Activated gamma-delta T cell treated with anti-CD3 and anti-CD28 coated beads, Interleukin-2, amount 50 U/mL, for 16 hours (primary cell): ENCODE results near the gene ANTXR2.

ENCODE experiments used
- DNase-seq: peaks from one replicate; pipeline ENCODE4 v3.0.0-alpha.2; 2020; ENCODE audit warnings: low read depth

ANTXR2 gene

DNA sequence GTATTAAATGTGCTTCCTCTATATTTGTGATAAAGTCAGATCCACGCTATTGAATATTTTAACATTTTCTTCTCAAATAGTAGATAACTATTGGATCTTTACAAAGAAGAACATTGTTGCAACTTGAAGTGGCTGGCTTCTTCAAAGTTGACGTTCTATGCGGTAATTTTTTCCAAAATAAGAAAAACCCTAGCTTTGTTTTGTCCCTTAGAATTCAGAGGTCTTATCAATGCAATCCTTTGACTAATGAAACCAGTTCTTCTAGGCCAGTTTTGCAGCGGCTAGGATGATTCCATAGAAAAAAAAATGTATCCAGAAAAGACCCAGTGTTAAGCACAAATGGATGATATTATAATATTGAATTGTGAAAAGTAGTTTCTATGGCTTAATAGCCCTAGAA lies 89.6 kb downstream of the ANTXR2 start:
- DNase-seq, result no peak

DNA sequence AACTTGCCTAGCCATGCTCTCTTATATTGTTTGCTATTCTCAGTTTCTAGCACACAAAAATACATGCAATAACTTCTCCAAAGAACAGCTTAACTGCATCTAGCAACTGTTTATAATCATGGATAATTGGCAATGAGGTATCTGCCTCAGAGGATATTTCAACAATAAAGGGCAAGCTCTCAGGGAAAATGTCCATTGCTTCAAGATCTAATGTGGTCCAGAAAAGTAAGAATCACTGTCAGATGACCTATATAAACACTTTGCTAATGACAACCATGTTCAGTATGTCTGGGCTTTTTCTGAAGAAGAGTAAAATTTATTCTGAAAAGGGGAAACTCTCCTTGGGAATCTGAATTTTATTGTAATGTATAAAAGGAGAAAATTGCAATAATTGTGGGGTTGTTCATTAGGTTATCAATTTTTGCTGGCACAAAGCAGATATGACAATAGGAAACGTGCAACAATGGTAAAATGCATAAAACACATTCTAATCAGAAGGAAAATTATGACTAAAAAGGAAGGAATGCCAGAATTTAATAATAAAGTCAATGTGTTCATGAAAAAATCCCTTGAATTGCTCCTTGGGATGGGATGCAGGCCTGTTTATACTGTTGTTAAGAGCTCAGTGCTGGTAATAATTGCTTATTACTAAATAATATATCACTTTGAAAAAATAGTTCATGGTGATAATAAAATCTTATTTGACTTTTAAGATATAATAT lies 90.3 kb downstream of the ANTXR2 start:
- DNase-seq, result no peak

DNA sequence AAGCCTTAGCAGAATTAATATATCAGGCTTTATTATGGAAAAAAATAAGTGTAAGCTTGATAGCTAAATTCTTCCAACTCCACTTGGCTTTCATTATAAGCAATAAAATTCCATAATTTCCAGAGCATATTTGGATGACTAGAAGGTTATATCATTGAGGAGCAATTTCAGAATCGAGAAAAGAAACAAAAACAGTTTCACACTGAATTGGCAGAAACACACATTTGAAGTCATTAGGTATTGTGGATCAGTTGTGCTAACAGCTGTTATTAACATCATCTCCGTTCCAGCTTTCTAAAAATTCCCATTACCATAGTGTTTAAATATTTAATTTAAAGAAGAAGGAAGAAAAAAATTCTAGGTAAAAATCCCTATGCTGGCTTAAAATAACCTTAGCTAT lies 92.6 kb downstream of the ANTXR2 start:
- DNase-seq, result no peak

DNA sequence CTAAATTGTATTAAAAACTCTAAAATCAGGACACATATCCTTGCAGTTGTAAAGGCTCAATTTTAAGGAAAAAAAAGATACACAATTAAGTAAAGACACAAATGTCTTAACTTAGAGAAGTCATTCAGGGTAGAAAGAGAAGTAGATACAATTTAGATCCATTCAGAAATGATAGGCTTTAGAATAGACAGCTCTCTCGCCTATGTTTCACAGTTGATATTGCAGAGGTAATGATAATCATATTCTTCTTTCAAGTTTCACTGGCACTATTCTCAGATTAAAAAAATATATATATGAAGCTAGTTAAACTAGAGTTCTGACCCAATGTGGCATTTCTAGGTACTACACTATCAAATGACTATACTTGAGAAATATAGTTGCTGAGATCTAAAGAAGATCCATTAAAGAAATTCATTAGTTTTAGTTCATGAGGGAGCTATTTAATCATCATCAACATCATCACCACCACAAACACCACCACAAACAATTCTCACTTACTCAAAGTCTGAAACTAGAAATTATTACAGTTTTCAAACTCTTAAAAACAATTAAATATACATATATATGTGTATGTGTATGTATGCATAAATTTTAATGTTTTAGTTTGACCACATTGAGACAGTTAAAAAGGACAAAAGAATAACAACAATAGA lies 93.1 kb downstream of the ANTXR2 start:
- DNase-seq, result no peak

DNA sequence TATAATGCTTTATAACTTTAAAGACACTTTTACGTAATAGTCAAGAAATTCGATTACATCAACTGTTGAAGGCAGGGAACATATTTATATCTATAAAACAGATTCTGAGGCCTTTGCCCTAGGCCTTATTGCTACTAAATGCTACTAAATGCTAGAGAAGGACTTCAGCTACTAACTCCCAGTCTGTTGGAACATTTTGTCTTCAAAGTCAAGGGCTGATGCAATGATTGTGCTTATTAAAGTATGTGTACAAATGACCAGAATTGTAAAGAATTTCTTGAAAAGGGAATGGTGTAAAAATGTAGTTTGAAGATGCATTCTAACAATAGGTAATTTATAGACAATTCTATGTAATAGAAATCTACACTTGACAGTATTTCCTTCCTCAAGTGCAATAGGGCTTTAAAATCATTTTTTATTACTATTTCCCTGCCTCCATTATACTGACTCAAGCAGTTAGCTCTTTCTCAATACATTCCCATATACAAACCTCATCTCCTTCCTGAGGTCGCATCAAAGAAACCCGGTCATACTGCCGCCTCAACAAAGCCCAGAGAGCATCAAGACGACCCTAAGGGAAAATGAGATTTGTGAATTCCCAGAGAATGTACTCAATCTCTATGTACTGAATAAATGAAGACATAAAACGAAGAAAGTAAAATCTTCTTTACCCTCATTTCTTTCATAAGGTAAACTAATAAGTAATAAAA lies 95.7 kb downstream of the ANTXR2 start:
- no peak for DNase-seq

DNA sequence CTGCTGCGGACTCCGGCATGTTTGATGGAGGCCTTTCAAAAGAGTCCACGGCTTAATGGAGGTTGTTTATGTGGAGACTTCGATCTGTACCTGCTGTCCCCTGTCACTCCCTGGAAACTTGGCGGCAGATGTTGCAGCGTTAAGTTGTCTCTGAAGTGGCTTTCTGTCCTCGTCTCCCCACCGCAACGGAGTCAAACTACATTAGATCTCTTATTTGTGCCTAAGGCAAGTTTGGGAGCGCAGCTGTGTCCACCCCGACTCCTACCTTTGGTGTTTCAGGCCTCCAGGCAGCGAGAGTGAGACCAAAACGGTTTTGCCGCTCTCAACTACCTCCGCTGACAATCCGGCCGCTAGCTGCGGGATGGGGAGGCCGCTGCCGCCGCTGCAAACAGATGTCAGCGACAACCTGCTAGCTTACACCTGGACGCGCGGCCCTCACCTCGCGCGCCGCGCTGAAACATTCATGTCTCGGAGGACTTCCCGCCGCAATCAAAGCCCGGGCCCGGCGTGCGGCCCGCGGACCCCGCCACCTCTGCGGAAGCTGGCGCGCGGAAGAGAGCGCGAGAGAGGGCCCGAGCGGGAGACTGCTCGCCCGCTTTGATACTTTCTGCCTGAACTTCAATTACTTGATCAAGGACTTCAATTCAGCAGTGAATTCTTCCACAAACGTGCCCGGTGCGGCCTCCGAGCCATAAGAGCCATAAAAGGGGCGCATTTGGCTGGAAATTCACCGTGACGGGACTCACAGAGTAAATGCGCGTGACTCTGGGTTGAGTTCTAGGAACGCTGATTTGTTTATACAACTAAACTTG lies 108.4 kb downstream of the ANTXR2 start:
- DNase-seq, result no peak

DNA sequence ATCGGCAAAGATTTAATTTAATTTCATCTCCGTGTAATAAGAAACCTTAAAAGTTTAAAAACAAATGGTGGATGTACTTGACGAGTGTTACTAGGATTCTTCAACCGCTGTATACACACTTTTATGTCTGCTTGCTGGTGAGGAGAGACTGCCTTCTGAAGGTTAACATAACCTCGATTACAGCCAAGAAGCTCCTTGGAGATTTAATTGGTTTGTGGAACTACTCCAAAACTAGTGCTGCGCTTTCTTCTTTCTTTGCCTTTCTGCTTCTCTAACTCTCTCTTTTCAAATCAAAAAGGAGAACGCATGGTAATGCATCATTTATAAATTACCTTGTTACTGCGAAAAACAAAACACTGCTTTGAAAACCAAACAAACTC lies 109.0 kb downstream of the ANTXR2 start:
- DNase-seq, result no peak

DNA sequence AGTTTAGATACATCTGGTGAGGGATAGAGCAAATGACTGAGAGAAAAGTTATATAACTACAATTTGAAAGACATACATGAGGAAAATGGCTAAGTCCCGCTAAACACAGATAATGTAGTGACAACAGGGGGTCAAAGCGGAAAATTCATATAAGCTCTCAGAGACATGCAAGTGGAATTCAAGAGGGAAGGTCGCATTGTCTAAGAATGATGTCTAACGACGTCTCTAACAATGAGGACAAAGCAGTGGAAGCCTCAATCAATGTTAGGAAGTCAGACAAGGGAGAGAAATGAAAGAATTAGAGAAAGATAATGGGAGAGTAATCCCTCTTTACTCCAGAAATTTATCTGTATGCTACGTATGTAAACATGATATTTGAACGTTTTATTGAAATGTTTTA lies 113.4 kb downstream of the ANTXR2 start:
- no peak for DNase-seq

DNA sequence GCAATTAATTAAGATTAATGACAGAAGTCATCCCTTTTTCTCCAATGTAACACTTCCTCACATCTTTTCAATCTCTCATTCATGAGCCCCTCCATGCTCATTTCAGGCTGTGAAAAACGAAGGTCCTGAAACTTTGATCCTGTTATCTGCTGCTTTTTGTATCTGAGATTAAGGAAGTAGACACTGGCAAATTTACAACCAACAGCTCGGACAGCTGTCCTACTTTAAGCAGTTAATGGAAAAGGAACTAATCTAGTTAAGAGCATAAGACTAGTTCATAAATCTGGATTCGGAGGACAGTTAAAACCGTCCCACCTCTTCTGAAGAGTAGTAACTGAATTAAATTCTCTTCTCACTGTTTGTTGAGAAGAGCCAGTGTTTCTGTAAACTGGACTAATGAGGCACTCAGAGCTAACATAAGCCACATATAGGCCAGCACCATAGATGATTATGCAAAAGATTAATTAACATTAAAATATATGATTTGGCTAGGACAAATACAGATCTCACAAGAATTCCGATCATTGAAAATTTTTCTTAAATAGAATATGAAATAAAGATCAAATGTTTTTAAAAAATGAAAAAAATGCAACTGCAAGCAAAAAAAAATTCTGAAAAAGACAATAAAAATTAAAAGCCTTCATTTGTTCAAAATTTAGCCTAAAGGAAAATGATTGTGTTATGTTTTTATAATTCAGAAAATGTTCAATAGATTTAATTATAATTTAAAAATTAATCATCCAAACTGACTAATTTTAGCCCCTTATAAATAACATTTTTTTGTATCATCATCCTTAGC lies 114.4 kb downstream of the ANTXR2 start:
- DNase-seq, result no peak

DNA sequence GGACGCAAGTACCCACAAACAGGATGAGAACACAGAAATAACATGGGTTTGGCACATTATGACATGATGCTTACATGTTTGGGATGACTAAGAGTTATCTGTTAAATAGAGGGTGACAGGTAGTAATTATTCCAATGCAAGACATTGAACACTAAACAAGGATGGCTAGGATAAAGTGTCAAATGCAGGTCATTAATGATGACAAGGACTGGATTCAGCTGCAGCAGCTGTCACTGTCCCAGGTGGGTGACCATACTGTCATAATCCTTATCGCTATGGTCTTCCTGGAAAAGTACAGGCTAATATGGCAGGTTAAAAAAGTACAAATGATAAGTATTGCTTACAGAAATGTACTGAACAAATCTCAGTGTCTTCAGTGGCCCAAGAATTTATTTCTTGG lies 123.9 kb downstream of the ANTXR2 start:
- no peak for DNase-seq

DNA sequence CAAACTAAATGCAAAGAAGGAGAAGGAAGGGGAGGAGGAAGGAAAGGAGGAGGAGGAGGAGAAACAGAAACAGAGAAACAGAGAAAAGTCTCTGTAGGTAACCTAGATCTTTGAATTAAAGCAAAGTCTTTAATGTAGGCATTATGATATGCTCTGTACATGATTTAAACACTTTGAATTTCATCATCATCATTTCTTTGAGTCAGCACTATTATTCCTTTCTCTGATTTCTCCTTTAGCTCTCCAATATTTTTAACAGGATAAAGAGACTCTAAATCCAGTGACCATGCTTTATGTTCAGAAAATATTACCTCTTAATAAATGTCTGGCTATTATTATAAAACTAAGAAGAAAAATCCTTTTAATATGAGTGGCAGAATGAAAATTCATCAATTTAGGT lies 124.3 kb downstream of the ANTXR2 start:
- DNase-seq, result no peak

DNA sequence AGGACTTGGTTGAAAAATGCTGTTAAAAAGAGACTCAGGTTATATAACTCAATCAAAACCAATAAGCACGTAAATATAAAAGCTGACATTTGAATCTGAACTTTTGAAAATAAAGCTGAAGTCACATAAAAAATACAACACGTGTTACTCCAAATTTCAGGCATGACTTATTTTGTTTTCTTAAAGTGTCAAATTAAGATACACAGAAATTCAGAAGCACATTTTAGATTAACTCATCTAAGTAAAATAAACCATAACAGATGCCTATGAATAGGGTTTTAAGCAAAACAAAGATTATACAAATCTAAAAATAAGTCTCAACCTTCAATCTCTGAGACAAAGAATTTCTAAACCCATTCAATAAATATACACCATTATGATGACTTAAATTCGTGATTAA lies 124.8 kb downstream of the ANTXR2 start:
- DNase-seq, result no peak

DNA sequence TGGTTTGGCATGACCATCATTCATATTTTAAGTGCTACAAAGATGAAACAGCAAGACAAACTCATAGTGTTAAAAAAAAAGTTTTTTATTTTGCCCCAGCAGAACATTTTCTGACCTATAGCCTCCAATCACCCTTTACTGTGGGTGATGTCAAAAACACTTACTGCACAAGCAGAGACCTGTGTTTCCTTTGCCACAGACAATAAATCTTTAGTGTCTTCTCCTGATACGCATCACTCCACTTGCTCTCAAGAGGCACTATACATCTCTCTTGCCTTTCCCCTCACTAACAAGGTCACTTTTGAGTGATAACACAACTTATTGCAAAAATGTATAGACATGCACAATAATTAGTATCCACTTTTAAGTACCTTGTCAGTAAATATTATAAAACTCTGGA lies 125.6 kb downstream of the ANTXR2 start:
- DNase-seq, result no peak

DNA sequence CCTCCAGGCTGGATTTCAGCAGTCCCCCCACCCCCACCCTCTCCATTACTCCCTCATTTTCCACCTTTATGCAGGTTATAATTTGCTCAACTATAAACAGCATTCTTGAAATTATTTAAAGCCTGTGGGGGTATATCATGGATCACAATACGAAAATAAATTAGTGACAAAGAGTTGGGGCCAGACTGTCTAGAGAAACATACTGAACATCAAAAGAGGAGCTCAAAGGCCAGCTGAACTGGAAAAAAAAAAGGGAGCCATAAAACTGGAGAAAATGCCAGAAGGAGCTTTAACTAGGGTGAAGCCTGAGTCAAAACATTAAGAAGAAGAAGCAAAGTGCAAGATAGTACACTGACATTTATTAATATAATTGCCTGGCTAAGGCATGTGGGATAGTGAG lies 137.8 kb downstream of the ANTXR2 start:
- no peak for DNase-seq

DNA sequence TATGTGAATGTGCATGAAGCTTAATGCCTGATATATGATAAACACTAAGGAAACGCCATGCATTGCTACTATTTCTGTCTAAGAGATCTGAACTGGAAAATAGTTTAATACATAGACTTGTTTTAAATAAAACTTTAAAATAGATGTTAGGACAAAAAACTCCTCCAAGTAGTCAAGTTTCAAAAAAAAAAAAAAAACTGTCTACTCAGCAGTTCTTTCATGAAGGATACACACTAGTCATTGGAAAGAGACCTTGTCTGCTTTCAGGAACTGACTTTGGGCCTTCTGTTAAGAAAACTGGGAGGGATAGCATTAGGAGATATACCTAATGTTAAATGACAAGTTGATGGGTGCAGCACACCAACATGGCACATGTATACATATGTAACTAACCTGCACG lies 138.4 kb downstream of the ANTXR2 start:
- DNase-seq, result no peak

DNA sequence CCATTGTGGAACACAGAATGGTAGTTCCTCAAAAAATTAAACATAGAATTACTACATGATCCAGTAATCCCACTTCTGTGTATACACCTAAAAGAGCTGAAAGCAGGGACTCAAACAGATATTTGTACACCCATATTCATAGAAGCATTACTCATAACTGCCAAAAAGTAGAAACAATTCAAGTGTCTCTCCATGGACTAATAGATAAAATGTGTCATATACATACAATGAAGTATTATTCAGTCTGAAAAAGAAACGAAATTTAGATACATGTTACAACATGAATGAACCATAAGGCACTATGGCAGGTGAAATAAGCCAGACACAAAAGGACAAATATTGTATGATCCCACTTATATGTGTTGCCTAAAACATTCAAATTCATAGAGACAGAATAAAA lies 145.1 kb downstream of the ANTXR2 start:
- no peak for DNase-seq

DNA sequence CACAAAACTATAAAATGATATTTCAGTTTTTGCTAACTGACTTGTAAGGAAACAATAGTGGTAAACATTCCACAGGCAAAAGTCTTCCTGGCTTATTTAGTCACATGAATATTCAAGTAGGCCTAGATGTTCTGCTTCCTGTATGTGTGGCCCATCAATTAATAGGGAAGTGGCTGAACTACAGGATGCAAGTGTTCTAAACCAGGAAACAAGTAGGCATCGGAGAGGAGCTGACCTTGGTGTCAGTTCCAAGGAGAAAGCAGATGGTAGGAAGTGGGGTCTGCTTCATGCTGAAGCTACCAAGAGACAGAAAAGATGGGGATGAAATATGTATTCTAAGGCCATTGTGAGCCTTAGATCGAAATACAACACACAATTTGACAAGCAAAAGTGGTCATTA lies 149.7 kb downstream of the ANTXR2 start:
- no peak for DNase-seq

DNA sequence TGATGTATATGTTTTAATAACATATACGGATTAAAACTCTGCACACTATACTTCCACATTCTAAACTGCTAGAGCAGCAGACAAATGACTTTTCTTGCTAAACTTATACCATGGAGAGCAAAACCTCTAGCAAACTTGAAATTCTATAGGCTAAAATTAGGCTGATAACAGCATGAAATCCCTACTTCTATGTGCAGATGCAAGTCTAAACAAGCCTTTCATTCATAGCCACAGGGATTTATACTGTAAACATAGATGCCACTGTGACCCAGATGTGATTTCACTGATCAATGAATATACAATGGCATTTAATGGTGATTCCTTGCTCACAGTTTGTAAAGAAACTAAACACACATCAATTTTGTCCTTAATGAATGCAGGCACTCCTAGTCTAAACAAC lies 151.0 kb downstream of the ANTXR2 start:
- no peak for DNase-seq

DNA sequence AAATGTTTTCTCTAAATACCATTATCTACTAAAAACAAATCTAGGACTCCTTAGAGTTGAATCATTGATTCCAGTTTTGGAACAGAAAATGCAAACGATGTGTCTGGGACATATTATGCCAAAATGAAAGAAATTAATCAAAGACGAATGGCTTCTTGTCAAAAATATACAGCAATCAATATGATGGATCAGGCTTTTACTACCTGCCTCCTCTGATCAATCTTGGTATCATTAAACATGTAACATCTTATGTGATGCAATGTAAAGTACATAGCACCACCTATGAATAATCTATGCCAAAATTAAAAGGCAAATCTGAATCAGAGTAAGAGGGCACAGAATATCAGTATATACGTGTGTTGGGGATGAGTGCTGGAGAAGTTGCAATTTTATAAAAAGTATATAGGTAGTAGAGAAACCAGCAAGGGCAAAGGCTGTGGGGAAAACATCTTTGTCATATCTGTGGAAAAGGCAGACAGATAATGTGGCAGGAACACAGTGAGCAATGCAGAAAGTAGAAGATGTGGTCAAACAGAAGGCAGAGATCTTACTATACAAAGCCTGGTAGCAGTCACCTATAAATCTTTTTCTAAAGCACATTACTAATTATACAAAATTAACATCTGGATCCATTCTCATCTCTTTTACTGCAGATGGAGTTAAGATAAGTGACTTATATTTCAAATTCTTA lies 152.7 kb downstream of the ANTXR2 start:
- DNase-seq, result no peak

DNA sequence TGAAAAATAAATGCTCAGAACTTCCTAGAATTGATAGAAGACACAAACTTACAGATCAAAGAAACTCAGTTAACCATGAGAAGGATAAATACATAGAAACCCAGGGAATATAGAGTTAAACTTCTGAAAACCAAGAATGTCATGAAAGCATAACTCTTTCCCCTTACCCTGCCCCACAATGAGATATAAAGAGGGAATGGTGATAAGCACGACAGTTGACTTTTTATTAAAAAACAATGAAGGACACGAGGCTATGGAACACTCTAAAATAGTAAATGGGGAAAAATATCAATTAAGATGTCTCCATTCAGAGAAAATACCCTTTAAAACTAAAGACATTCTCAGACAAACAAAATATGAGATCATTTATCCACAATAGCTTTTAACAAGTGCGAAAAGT lies 154.7 kb downstream of the ANTXR2 start:
- DNase-seq, result no peak

DNA sequence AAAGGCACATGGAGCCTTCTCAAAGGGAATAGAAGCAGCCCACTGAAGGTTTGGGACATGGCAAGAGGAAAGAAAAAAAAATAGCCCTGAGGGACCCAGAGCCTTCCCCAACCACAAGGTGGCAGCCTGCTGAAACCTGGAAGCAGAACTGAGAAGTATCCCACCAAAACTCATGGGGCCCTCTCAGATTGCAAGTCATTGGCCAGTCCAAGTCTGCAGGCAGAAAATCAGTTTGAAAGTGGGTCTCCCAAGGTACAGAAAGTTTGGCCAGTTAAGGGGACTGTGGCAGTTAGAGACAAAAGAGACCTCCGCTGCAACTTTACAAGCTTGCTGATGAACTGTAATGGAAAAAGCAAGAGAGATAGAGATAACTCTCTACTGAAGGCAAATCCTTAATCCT lies 155.8 kb downstream of the ANTXR2 start:
- DNase-seq, result peak; percentile 16
